BLaER1 (cell line): ENCODE measurements around the gene RBP4.

Experiments
- H3K27ac ChIP-seq: shearing (Covaris generic); formaldehyde crosslinking; 2 replicates; pipeline ENCODE4 v1.8.1; 2022
- H3K27me3 ChIP-seq: shearing (Covaris generic); formaldehyde crosslinking; 2 replicates; pipeline ENCODE4 v1.8.1; 2022
- H3K36me3 ChIP-seq: shearing (Covaris generic); formaldehyde crosslinking; 2 replicates; pipeline ENCODE4 v1.8.1; 2022
- H3K4me1 ChIP-seq: shearing (Covaris generic); formaldehyde crosslinking; 2 replicates; pipeline ENCODE4 v1.8.1; 2022
- H3K4me2 ChIP-seq: shearing (Covaris generic); formaldehyde crosslinking; 2 replicates; pipeline ENCODE4 v1.8.1; 2022
- H3K4me3 ChIP-seq: shearing (Covaris generic); formaldehyde crosslinking; 2 replicates; pipeline ENCODE4 v1.8.1; 2022
- H3K9ac ChIP-seq: shearing (Covaris generic); formaldehyde crosslinking; 2 replicates; pipeline ENCODE4 v1.8.1; 2022
- H3K9me3 ChIP-seq: shearing (Covaris generic); formaldehyde crosslinking; 2 replicates; pipeline ENCODE4 v1.8.1; 2022
- H4K20me1 ChIP-seq: shearing (Covaris generic); formaldehyde crosslinking; 2 replicates; pipeline ENCODE4 v1.8.1; 2022
- Cebpa-rat ChIP-seq: shearing (Covaris generic); IDR thresholded peaks from 2 replicates; pipeline ENCODE4 v1.8.1; 2022

RBP4 gene

GRCh38 chr10:93613126-93613525 lies 12.1 kb upstream of the RBP4 start:
- no peaks in the 10 kb centered on the region for H3K36me3 ChIP-seq
- TF ChIP-seq Cebpa-rat: no peak
- no peak overlapping the region for H3K4me2 ChIP-seq
- no peak overlapping the region for H3K4me3 ChIP-seq
- H3K4me1 ChIP-seq: peaks cover 14% of the 10 kb centered on the region; the same call in 1 of the 2 replicates
- no peak overlapping the region for H3K27ac ChIP-seq
- H3K9me3 ChIP-seq: no peaks in the 10 kb centered on the region
- no peaks in the 10 kb centered on the region for H3K27me3 ChIP-seq
- H3K9ac ChIP-seq: no peak overlapping the region
- H4K20me1 ChIP-seq: no peaks in the 10 kb centered on the region

DNA sequence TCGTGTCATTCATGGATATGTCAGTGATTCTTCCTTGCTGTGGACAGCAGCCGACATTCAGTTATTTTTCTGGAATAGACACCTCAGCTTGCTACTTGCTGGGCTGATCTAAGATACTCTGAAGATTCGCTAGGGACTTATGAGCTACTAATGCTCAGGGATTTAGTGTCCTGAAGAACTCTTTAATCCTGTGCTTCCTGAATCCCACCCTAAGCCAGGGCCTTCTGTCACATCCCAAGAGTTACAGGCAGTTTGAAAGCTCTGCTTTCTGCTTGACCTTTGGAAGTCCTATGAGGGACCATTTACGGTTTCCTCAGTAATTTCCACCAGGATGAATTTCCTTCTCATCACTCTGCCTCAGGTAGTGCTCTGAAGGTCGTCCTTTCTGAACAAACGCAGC lies 11.3 kb upstream of the RBP4 start, which contains the start of gene PDE6C:
TSS of gene PDE6C (plus strand) at position 227 of the 400 bp plus-strand sequence. CDS start 189 bp downstream, outside the sequence.
- TF ChIP-seq Cebpa-rat: no peak
- H3K27ac ChIP-seq: no peak within 1 kb of the TSS

DNA sequence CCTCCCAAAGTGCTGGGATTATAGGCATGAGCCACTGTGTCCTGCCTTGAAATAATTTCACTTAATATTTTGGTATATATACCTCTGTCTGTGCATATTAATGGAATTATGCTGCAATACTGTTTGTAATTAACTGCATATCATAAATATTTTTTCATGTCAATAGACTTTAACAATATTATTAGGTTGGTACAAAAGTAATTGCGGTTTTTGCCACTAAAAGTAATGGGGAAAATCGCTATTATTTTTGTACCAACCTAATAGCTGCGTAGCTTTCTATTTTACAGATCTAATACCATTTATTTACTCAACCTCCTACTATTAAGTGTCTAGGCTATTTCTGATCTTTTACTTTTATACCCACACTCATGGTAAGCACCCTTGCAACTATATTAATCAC lies 7.4 kb upstream of the RBP4 start:
- Histone ChIP-seq H3K4me1 (no peaks in the 10 kb centered on the region), H3K9ac (no peak overlapping the region), H4K20me1 (no peaks in the 10 kb centered on the region), H3K27me3 (no peaks in the 10 kb centered on the region), H3K9me3 (no peaks in the 10 kb centered on the region), H3K4me3 (no peak overlapping the region), H3K36me3 (no peaks in the 10 kb centered on the region), H3K27ac (no peak overlapping the region), H3K4me2 (no peak overlapping the region)
- no peak for TF ChIP-seq Cebpa-rat

More for the DNA sequence above, 11.3 kb upstream of the RBP4 start, which contains the start of gene PDE6C:
- H4K20me1 ChIP-seq: no peaks in the 10 kb centered on the region
- H3K36me3 ChIP-seq: no peaks in the 10 kb centered on the region
- no peak within 1 kb of the TSS for H3K9ac ChIP-seq
- H3K9me3 ChIP-seq: no peaks in the 10 kb centered on the region
- H3K27me3 ChIP-seq: no peaks in the 10 kb centered on the region
- peaks cover 14% of the 10 kb centered on the region; the same call in 1 of the 2 replicates for H3K4me1 ChIP-seq
- H3K4me3 ChIP-seq: no peak within 1 kb of the TSS
- H3K4me2 ChIP-seq: no peak within 1 kb of the TSS

DNA sequence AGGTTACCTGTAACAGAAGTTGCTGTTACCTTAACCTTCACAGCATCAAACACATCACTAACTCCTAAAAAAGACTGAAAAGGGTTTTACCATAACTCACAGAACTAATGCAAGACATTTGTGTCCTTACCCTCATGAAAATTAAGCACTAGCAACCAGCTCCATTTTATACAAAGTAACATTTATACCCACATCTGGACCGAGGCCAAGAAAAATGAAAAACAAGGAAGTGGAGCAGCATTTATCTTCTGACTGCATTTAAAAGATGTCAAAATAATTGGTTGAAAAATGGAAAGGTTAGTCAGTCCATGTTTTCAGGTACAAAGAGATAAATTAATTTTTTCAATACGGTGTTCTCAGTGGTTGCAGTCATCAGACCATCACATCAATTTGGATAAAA lies 3.1 kb upstream of the RBP4 start:
- no peak overlapping the region for H3K4me2 ChIP-seq
- no peak overlapping the region for H3K9ac ChIP-seq
- peaks cover 17% of the 10 kb centered on the region for H3K9me3 ChIP-seq
- H3K4me3 ChIP-seq: no peak overlapping the region
- no peak overlapping the region for H3K27ac ChIP-seq
- TF ChIP-seq Cebpa-rat: no peak
- H3K27me3 ChIP-seq: no peaks in the 10 kb centered on the region
- no peaks in the 10 kb centered on the region for H4K20me1 ChIP-seq
- no peaks in the 10 kb centered on the region for H3K4me1 ChIP-seq
- H3K36me3 ChIP-seq: no peaks in the 10 kb centered on the region

DNA sequence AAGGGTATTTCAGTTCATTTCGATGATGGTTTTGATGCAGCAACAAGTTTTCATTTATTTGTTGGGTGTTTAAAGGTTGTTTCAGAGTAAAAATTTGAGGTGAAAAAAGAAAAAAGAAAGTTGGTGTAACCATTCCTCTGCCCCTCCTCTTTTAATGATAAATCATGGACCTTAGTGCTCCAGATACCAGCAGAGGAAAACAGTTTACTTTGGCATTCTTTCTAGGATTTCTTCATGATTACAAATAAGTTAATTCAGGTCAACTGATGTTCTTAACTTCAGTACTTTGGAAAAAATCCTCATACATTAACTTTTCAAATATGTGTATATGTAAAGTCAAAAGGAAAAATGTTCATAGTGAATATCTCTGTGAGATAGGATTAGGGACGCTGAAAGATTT lies 2.0 kb upstream of the RBP4 start:
- Histone ChIP-seq H3K4me2 (no peak overlapping the region), H3K4me3 (no peak overlapping the region), H3K9ac (no peak overlapping the region), H3K9me3 (peaks cover 17% of the 10 kb centered on the region), H3K27me3 (no peaks in the 10 kb centered on the region), H3K4me1 (no peaks in the 10 kb centered on the region), H3K27ac (no peak overlapping the region), H4K20me1 (no peaks in the 10 kb centered on the region), H3K36me3 (no peaks in the 10 kb centered on the region)
- no peak for TF ChIP-seq Cebpa-rat

DNA sequence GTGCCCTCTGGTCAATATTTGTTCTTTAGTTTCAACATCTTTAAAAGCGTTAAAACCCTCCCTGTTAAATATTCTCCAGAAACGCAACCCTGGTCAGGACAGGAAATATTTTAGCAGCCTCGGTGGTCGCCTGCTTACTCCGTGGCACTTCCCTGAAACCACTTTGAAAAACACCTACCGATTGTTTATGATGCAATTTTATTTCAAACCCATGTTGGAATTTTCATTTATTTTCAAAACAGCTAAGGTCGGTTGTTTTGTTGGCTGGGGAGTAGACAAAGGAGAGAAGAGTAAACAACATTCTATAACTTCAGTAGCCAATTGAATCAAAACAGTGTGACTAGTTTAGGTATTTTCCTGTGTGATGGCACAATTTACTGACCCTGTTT lies 733 bp upstream of the RBP4 start:
- H3K4me2 ChIP-seq: no peak overlapping the region
- H3K36me3 ChIP-seq: no peaks in the 10 kb centered on the region
- H3K4me1 ChIP-seq: no peaks in the 10 kb centered on the region
- no peak overlapping the region for H3K9ac ChIP-seq
- H3K27me3 ChIP-seq: no peaks in the 10 kb centered on the region
- no peaks in the 10 kb centered on the region for H4K20me1 ChIP-seq
- H3K9me3 ChIP-seq: peaks cover 17% of the 10 kb centered on the region
- TF ChIP-seq Cebpa-rat: no peak
- no peak overlapping the region for H3K4me3 ChIP-seq
- H3K27ac ChIP-seq: no peak overlapping the region

- Histone ChIP-seq H3K9me3 (peaks cover 17% of the 10 kb centered on the region), H3K4me3 (no peak overlapping the region), H3K4me2 (no peak overlapping the region), H3K36me3 (no peaks in the 10 kb centered on the region), H4K20me1 (no peaks in the 10 kb centered on the region), H3K4me1 (no peaks in the 10 kb centered on the region), H3K27ac (no peak overlapping the region), H3K27me3 (no peaks in the 10 kb centered on the region), H3K9ac (no peak overlapping the region)
- TF ChIP-seq Cebpa-rat: no peak
Observed at GRCh38 chr10:93600446-93601145, 439 bp downstream of the RBP4 start.

DNA sequence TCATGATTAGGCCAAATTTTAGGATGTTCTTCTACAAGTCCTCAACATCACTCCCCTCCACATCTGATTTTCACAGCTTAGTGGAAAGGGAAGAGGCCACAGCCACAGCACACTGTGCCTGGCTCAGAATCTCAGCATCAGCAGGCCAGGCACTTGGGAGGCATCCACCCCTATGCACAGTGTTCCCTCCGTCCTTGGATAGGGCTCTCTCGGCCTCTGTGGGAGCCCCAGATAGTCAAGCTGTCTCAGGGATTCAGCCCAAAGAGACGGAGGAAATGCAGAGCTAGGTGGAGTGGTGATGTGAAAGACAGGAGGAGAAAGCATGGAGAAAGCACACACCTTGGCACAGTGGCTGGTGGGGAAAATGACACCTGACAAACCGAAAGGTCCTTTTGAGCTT lies 1.3 kb downstream of the RBP4 start:
- Histone ChIP-seq H3K9ac (no peak overlapping the region), H3K4me3 (no peak overlapping the region), H3K9me3 (peaks cover 17% of the 10 kb centered on the region), H3K4me1 (no peaks in the 10 kb centered on the region), H3K36me3 (no peaks in the 10 kb centered on the region), H3K27ac (no peak overlapping the region), H3K27me3 (no peaks in the 10 kb centered on the region), H4K20me1 (no peaks in the 10 kb centered on the region), H3K4me2 (no peak overlapping the region)
- no peak for TF ChIP-seq Cebpa-rat

DNA sequence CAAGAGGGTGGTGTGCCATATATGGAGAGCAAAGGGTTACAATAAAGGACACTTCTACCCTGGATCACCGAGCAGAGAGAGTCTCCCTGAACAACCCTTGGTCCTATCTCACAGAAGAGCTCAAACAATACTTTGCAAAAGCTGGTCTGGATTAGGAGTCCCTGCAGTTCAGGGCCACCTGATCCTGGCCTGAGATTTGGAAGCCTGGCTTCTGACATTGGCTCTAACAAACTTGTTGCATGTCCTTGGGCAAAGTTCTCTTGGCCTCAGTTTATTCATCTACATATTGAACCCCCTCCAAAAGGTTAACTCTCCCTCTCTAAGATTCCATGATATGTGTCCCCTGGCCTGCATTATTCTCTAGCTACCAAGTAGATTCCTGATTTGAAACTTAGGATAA lies 1.7 kb downstream of the RBP4 start:
- Histone ChIP-seq H4K20me1 (no peaks in the 10 kb centered on the region), H3K9me3 (peaks cover 17% of the 10 kb centered on the region), H3K4me3 (no peak overlapping the region), H3K36me3 (no peaks in the 10 kb centered on the region), H3K9ac (no peak overlapping the region), H3K4me2 (no peak overlapping the region), H3K4me1 (no peaks in the 10 kb centered on the region), H3K27me3 (no peaks in the 10 kb centered on the region), H3K27ac (no peak overlapping the region)
- TF ChIP-seq Cebpa-rat: no peak

DNA sequence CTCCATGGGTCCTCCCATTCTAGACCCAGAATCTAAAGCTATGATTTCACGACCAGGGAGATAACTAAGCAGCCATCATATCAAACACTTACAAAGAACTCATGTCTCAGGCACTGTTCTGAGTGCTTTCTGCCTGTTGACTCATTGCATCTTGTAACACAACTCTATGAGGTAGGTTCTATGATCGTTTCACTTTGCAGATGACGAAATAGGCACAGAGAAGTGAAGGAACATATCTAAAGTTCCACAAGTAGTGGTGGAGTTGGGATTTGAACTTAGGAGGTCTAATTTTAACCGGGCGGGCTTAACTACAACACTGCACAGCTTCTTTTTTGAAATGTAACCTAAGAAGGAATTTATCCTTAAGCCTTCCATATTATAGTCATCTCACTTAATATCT lies 2.9 kb downstream of the RBP4 start:
- TF ChIP-seq Cebpa-rat: no peak
- peaks cover 17% of the 10 kb centered on the region for H3K9me3 ChIP-seq
- no peaks in the 10 kb centered on the region for H3K4me1 ChIP-seq
- no peaks in the 10 kb centered on the region for H3K27me3 ChIP-seq
- no peak overlapping the region for H3K9ac ChIP-seq
- H3K4me3 ChIP-seq: no peak overlapping the region
- H3K36me3 ChIP-seq: no peaks in the 10 kb centered on the region
- no peak overlapping the region for H3K27ac ChIP-seq
- H4K20me1 ChIP-seq: no peaks in the 10 kb centered on the region
- no peak overlapping the region for H3K4me2 ChIP-seq

- Histone ChIP-seq H3K9ac (no peak overlapping the region), H3K4me2 (no peak overlapping the region), H3K9me3 (peaks cover 17% of the 10 kb centered on the region), H3K27ac (no peak overlapping the region), H3K36me3 (no peaks in the 10 kb centered on the region), H3K4me3 (no peak overlapping the region), H4K20me1 (no peaks in the 10 kb centered on the region), H3K4me1 (no peaks in the 10 kb centered on the region), H3K27me3 (no peaks in the 10 kb centered on the region)
- no peak for TF ChIP-seq Cebpa-rat
Observed at GRCh38 chr10:93597075-93597599, 3.9 kb downstream of the RBP4 start.
